Panc1 (cell line): Measurements from ENCODE around the gene F5. TPM values are rescaled to one million over a fixed set of nuclear protein-coding genes. Genes with fewer than 3 reads are reported as not detected.

Source experiments
- ATAC-seq: fragments of 200-7000 bp; cut with Tn5 transposase; 2 replicates; pipeline ENCODE4 v1.9.1; 2020; ENCODE audit warnings: mild to moderate bottlenecking, moderate library complexity
- BruUV-seq: library from RNA; stranded (reverse); fragments of 400-500 nt; replicated peaks from 2 replicates; lab custom pipeline; 2021; lab: Mats Ljungman, UMichigan
- CTCF ChIA-PET: fragments of 300-600 bp; sonication (Branson Sonifier 250); formaldehyde crosslinking; loops from one replicate; lab custom pipeline; 2022; ENCODE audit warnings: antibody characterized with exemption; lab: Charles Lee
- POLR2A ChIA-PET: fragments of 300-600 bp; sonication (Branson Sonifier 250); formaldehyde crosslinking; loops from one replicate; lab custom pipeline; 2022; ENCODE audit warnings: antibody characterized with exemption; lab: Charles Lee
- DNase-seq: peaks from one replicate; pipeline ENCODE4 v3.0.0-alpha.2; 2010; ENCODE audit warnings: low read depth, low spot score
- H3K27ac ChIP-seq: 2 replicates; pipeline ENCODE4 v1.5.1; 2011; ENCODE audit warnings: mild to moderate bottlenecking, low read length, inconsistent platforms
- H3K27me3 ChIP-seq: fragments of 200-500 bp; sonication (Bioruptor generic); 2 replicates; pipeline ENCODE4 v1.6.0; 2014; ENCODE audit warnings: low read length, inconsistent platforms; ENCODE audit not compliant: control insufficient read depth, insufficient read depth
- H3K36me3 ChIP-seq: fragments of 200-500 bp; sonication (Bioruptor generic); 2 replicates; pipeline ENCODE4 v1.5.1; 2014; ENCODE audit warnings: inconsistent platforms, mild to moderate bottlenecking, low read length, moderate library complexity; ENCODE audit not compliant: control insufficient read depth, insufficient read depth
- H3K4me1 ChIP-seq: 2 replicates; pipeline ENCODE4 v1.5.1; 2011; ENCODE audit warnings: inconsistent platforms, mild to moderate bottlenecking, low read length, moderate library complexity; ENCODE audit not compliant: control insufficient read depth, insufficient read depth
- H3K4me3 ChIP-seq, 2 experiments: 2 replicates each; pipeline ENCODE4 v1.5.1; 2011 to 2012; ENCODE audit warnings: low read depth in 2 of 2, low read length in 2 of 2, mild to moderate bottlenecking in 2 of 2, inconsistent platforms in 1 of 2, moderate library complexity in 1 of 2
- H3K9me3 ChIP-seq: fragments of 200-500 bp; sonication (Bioruptor generic); 2 replicates; pipeline ENCODE4 v1.5.1; 2014; ENCODE audit warnings: low read depth, mild to moderate bottlenecking, inconsistent platforms, low read length, moderate library complexity; ENCODE audit not compliant: control insufficient read depth, insufficient read depth
- POLR2AphosphoS5 ChIP-seq: IDR thresholded peaks from 2 replicates; pipeline ENCODE4 v1.6.1; 2012; ENCODE audit warnings: mild to moderate bottlenecking, low read depth, low read length, moderate library complexity
- SIN3A ChIP-seq: IDR thresholded peaks from 2 replicates; pipeline ENCODE4 v1.6.1; 2012; ENCODE audit warnings: low read depth, mild to moderate bottlenecking, low read length, moderate library complexity, borderline replicate concordance; ENCODE audit not compliant: insufficient read depth
- TCF7L2 ChIP-seq: IDR thresholded peaks from 2 replicates; pipeline ENCODE4 v1.6.1; 2011; ENCODE audit warnings: mild to moderate bottlenecking, low read depth, low read length, inconsistent platforms
- in situ Hi-C: cut with HindIII; loops from 2 replicates; pipeline ENCODE4 v1.10.0; 2016; ENCODE audit warnings: low sequenced_read_pairs, low pct_unique_long_range_greater_than_20kb
- intact Hi-C: fragments of 100-400 bp; cut with micrococcal nuclease; formaldehyde crosslinking; loops from one replicate; pipeline ENCODE4 v1.10.0; 2022; ENCODE audit not compliant: unreplicated experiment
- total RNA-seq: library from RNA; stranded (reverse); gene quantifications from one replicate; pipeline ENCODE4 v1.2.1, GENCODE V29; 2021; ENCODE audit not compliant: unreplicated experiment
- TF ChIP-seq, protein P1 (sequence below): fragments of 450-650 bp; IDR thresholded peaks from 2 replicates; pipeline ENCODE4 v1.5.1; 2017; ENCODE audit warnings: mild to moderate bottlenecking
- TF ChIP-seq, protein P2 (sequence below), 2 experiments: IDR thresholded peaks; 2 replicates each; pipeline ENCODE4 v1.6.1; 2011 to 2012; ENCODE audit warnings: low read depth in 2 of 2, control low read depth in 1 of 2, low read length in 1 of 2, mild to moderate bottlenecking in 1 of 2, moderate library complexity in 1 of 2; ENCODE audit not compliant: insufficient read depth in 1 of 2

F5 gene
- total RNA-seq, 1 experiment from 2014 or later: 0.08 TPM

DNA sequence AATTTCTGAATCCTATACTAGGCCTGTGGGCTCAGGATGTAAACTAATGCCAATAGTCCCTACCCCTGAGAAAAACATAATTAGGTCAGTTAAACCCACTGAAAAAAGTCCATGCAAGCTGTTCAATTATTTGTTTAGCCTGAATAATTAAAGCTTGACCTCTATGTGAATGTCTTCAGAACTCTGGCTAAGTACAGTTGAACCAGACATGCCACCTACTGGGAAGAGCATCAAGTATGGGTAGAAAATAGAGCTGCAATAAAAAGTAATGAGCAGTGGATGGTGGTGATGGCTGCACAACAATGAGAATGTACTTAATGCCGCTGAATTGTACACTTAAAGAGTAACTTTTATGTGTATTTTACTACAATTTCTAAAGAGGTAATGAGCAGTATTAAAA is 76.9 kb downstream of the F5 start:
- BruUV-seq: no TSS peak
- ChIA-PET POLR2A (no interaction called here), CTCF (no interaction called here)
- no peak overlapping the region for H3K27ac ChIP-seq
- H3K27me3 ChIP-seq: no peaks in the 10 kb centered on the region; the same call in 1 of the 2 replicates
- ATAC-seq: no peak
- in situ Hi-C loops (no loop called here), intact Hi-C loops (no loop called here)
- no peak for DNase-seq
- TF ChIP-seq POLR2AphosphoS5 (no peak), TCF7L2 (no peak)
- TF ChIP-seq, protein P1, sequence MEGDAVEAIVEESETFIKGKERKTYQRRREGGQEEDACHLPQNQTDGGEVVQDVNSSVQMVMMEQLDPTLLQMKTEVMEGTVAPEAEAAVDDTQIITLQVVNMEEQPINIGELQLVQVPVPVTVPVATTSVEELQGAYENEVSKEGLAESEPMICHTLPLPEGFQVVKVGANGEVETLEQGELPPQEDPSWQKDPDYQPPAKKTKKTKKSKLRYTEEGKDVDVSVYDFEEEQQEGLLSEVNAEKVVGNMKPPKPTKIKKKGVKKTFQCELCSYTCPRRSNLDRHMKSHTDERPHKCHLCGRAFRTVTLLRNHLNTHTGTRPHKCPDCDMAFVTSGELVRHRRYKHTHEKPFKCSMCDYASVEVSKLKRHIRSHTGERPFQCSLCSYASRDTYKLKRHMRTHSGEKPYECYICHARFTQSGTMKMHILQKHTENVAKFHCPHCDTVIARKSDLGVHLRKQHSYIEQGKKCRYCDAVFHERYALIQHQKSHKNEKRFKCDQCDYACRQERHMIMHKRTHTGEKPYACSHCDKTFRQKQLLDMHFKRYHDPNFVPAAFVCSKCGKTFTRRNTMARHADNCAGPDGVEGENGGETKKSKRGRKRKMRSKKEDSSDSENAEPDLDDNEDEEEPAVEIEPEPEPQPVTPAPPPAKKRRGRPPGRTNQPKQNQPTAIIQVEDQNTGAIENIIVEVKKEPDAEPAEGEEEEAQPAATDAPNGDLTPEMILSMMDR: no peak
- TF ChIP-seq, protein P2, sequence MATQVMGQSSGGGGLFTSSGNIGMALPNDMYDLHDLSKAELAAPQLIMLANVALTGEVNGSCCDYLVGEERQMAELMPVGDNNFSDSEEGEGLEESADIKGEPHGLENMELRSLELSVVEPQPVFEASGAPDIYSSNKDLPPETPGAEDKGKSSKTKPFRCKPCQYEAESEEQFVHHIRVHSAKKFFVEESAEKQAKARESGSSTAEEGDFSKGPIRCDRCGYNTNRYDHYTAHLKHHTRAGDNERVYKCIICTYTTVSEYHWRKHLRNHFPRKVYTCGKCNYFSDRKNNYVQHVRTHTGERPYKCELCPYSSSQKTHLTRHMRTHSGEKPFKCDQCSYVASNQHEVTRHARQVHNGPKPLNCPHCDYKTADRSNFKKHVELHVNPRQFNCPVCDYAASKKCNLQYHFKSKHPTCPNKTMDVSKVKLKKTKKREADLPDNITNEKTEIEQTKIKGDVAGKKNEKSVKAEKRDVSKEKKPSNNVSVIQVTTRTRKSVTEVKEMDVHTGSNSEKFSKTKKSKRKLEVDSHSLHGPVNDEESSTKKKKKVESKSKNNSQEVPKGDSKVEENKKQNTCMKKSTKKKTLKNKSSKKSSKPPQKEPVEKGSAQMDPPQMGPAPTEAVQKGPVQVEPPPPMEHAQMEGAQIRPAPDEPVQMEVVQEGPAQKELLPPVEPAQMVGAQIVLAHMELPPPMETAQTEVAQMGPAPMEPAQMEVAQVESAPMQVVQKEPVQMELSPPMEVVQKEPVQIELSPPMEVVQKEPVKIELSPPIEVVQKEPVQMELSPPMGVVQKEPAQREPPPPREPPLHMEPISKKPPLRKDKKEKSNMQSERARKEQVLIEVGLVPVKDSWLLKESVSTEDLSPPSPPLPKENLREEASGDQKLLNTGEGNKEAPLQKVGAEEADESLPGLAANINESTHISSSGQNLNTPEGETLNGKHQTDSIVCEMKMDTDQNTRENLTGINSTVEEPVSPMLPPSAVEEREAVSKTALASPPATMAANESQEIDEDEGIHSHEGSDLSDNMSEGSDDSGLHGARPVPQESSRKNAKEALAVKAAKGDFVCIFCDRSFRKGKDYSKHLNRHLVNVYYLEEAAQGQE (IDR thresholded peaks at IDR 0.05; ENCODE audit: insufficient read depth in 1 of 2, low read depth in 2 of 2, low read length in 1 of 2): no peak
- no peaks in the 10 kb centered on the region for H3K9me3 ChIP-seq
- no peaks in the 10 kb centered on the region for H3K4me1 ChIP-seq
- no peak overlapping the region for H3K4me3 ChIP-seq
- no peaks in the 10 kb centered on the region; the same call in 1 of the 2 replicates for H3K36me3 ChIP-seq

GRCh38 chr1:169508432-169509338 is 77.6 kb downstream of the F5 start:
- H3K27ac ChIP-seq: no peak overlapping the region
- intact Hi-C loops: no loop called here
- 0 out of 2 replicates have a peak, but pooled peaks have one; percentile 42 for ATAC-seq

More at GRCh38 chr1:169508432-169509338, 77.6 kb downstream of the F5 start:
- DNase-seq: no peak
- in situ Hi-C loops: no loop called here
- ChIA-PET CTCF (interaction anchor here (0.6 kb wide), 1 partner anchor 1123 kb away, joined by 3 read pairs; no protein-coding TSS in a partner anchor), POLR2A (no interaction called here)
- Histone ChIP-seq H3K4me1 (no peaks in the 10 kb centered on the region), H3K4me3 (no peak overlapping the region), H3K36me3 (no peaks in the 10 kb centered on the region; the same call in 1 of the 2 replicates), H3K27me3 (no peaks in the 10 kb centered on the region; the same call in 1 of the 2 replicates), H3K9me3 (no peaks in the 10 kb centered on the region)
- BruUV-seq: no TSS peak
- TF ChIP-seq, protein P1: no peak
- TF ChIP-seq, protein P2 (IDR thresholded peaks at IDR 0.05; ENCODE audit: insufficient read depth in 1 of 2, low read depth in 2 of 2, low read length in 1 of 2): no peak
- no peak for TF ChIP-seq SIN3A
- TF ChIP-seq POLR2AphosphoS5: no peak
- no peak for TF ChIP-seq TCF7L2
